AG09319 (cell line): ENCODE measurements around the gene ACSF3.

Source experiments
- DNase-seq: peaks from one replicate; pipeline ENCODE4 v3.0.0-alpha.2; 2010; ENCODE audit warnings: low read depth; ENCODE audit errors: extremely low read depth
- TF ChIP-seq, protein P1 (sequence below): IDR thresholded peaks from 2 replicates; pipeline ENCODE4 v1.5.1; 2011; ENCODE audit warnings: low read depth, mild to moderate bottlenecking, inconsistent platforms, low read length, moderate library complexity

ACSF3 gene

DNA sequence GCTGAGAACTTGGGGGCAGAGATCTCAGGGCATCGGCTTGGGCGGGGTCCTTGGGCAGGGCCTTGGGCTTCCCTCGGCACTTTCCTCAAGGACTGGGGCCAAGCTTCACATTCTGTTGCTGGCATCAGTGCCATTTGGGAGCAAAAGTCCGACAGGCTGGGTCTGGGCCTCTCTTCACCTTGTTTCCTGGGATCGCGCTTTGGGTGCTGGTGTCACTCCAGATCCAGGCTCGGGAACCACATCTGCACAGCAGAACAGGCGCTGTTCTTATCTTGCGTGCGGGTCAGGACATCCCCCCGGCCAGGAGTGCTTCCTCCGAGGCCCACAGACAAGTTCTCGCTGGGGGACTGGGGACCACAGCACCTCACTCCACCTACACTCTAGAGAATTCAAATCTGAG is 46.7 kb downstream of the ACSF3 start:
- DNase-seq = no peak
- TF ChIP-seq, protein P1, sequence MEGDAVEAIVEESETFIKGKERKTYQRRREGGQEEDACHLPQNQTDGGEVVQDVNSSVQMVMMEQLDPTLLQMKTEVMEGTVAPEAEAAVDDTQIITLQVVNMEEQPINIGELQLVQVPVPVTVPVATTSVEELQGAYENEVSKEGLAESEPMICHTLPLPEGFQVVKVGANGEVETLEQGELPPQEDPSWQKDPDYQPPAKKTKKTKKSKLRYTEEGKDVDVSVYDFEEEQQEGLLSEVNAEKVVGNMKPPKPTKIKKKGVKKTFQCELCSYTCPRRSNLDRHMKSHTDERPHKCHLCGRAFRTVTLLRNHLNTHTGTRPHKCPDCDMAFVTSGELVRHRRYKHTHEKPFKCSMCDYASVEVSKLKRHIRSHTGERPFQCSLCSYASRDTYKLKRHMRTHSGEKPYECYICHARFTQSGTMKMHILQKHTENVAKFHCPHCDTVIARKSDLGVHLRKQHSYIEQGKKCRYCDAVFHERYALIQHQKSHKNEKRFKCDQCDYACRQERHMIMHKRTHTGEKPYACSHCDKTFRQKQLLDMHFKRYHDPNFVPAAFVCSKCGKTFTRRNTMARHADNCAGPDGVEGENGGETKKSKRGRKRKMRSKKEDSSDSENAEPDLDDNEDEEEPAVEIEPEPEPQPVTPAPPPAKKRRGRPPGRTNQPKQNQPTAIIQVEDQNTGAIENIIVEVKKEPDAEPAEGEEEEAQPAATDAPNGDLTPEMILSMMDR = no peak

DNA sequence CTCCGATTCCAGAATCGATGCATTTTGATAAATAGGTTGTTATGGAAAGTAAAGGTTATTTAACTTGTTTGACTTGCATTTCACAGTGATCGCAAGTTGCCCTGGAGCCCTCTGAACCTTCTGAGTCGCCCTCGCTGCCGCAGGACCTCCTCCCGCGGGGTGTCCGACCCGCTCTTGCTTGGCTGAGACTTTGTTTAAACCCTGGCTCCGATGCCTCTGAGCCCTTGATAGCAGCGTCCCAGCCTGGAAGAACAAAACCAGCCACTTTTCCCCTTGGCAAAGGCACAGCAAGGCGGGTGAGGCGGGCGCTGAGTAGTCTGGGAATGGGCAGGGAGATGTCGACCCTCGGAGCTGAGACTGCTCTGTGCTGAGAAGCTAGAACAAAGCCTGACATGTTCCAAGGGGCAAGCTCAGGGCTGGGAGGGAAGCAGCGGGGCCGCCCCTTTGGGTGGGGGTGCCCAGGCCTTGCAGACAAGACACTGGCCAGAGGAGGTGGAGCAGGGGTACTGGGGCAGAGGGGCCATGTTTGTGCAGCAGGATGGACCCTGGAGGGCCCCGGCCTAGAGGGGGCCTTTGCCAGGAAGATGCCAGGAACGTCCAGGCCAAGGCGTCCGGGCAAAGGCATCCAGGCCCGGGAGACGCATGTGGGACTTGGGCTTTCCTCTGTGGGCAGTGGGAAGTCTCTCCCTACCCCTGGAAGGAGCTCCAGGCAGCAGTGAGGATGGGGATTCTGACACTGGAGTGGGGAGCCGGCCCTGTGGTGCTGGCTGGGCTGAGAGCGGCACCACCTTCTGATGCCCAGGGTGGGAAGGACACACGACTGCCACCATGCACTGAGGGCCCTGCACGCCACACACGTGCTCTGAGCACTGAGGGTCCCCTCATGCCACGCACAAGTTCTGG is 47.6 kb downstream of the ACSF3 start:
- no peak for DNase-seq
- TF ChIP-seq, protein P1 = no peak

DNA sequence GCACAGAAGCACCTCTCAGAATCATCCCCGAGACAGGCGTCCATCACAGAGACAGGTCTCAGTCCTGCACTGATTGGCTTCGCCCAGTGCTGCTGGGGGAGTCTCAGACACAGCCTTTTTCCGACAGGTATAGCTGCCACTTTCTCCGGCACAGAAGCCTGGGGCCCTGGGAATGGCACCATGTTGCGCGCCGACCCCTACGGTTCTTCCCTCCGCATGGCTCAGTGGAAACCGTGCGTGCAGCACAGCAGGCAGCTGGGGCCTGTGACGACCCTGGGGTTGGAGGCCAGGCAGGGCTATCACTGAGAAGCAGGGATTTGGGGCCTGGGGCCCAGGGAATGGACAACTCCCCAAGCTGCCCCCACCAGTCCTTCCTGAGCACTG is 48.2 kb downstream of the ACSF3 start:
- no peak for DNase-seq
- TF ChIP-seq, protein P1 = no peak

DNA sequence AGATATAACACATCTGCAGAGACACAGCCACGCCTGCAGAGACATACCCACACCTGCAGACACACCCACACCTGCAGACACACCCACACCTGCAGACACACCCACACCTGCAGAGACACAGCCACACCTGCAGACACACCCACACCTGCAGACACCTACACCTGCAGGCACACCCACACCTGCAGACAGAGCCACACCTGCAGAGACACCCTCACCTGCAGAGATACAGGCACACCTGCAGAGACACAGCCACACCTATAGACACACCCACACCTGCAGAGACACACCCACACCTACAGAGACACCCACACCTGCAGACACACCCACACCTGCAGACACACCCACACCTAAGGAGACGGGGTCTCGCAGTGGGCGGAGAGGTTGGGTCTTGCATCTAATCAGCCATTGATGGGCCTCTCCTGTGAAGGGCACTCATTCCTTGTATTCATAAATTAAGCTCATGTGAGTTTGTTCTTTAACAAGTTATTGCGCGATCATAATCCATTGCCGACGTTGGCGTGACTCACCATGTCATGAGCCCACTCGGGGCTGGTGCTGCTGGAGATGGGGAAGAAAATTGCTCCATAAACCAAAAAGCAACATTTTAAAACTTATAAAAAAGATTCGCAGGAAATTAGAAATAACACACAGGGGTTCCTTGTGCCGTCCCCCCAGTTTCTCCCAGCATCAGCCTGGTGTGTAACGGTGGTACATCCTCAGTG is 49.0 kb downstream of the ACSF3 start:
- DNase-seq = no peak
- TF ChIP-seq, protein P1 = no peak

DNA sequence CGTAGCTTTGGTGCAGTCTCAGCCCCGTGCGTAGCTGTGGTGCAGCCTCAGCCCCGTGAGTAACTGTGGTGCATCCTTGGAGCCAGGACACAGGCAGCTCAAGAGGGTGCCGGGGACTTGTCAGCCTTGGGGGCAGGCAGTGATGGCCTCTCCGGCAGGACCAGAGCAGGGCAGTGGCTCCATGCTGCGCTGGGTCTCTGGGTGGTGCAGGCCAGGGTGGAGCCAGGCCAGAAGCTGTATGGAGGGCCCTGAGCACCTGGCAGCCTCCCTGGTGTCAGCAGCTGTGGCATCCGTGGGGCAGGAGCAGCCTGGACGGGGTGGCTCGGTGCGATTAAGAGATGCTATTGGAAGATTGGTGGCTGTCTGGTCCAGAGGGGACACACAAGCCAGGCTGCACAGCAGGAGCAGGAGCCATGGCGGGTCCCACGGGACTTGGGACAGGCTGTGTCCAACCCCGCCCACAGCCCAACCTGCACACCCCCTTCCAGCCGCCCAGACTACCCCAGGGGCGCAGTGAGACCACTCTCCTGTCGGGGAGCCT is 49.6 kb downstream of the ACSF3 start:
- TF ChIP-seq, protein P1 = no peak
- no peak for DNase-seq

DNA sequence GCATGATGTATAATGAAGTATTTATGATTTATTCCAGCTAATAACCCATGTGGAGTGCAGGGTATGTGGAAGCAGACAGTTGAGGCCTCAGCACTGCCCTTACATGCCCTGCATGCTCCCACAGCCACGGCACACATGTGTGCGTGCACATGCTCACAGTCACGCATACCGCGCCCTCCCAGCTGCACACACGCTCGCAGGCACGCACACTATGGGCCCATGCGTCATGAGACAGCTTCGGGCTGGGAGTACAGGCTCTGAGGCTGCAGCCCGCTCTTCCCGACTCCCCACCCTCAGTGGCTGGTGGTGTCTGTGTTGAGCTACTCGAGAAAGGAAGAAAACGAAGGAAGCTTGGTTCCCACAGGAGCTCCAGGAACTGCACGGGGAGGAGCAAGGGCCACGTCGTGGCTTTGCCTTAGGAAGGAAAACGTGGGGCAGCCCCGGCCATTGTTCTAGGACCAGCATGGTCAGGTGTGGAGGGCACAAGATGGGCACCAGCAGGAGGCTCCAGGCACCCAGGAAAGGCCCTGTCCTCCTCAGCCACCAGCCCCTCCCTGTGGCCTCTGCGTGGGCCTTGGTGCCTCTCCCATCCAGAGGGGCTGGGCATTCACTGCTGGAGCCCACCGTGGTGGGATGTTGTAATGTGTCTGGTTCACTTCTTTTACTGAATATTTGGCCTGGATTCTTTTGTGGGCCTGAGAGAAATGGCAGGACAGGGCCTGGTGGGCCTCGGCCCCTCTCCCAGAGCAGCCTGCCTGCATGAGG is 50.4 kb downstream of the ACSF3 start:
- TF ChIP-seq, protein P1 = no peak

DNA sequence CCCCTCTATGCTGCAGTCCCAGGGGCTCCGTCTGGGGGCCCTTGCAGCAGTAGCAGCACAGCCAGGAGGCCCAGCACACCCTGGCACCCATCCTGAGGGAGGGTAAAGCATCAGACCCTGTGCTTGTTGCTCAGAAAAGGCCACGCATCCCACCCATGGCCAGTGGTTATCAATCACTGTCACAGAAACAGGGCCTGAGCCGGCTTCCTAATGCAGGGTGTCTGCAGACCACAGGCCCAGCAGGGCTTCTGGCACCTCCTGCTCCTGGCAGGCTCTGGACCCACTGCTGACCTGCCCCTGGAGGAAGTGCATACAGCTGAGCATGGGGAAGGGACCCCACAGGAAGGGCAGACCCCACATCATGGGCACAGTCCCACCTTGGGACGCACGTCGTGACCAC is 51.0 kb downstream of the ACSF3 start:
- TF ChIP-seq, protein P1 = no peak
- DNase-seq = no peak

More for the DNA sequence above, 50.4 kb downstream of the ACSF3 start:
- DNase-seq = no peak
